Anterior cingulate cortex (tissue), 58 donors: ENCODE data around the gene PDE12.

ENCODE experiments used
- DNase-seq, 58 donors: peaks; one replicate each; lab custom pipeline; 2025; lab: John Stamatoyannopoulos, UW

PDE12 gene, protein sequence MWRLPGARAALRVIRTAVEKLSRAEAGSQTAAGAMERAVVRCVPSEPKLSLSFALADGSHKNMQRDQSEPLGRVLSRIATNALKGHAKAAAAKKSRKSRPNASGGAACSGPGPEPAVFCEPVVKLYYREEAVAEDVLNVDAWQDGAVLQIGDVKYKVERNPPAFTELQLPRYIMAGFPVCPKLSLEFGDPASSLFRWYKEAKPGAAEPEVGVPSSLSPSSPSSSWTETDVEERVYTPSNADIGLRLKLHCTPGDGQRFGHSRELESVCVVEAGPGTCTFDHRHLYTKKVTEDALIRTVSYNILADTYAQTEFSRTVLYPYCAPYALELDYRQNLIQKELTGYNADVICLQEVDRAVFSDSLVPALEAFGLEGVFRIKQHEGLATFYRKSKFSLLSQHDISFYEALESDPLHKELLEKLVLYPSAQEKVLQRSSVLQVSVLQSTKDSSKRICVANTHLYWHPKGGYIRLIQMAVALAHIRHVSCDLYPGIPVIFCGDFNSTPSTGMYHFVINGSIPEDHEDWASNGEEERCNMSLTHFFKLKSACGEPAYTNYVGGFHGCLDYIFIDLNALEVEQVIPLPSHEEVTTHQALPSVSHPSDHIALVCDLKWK

GRCh38 chr3:57555738-57556458 lies at the start of gene PDE12:
Gene PDE12 (plus strand): TSS chr3:57556274. CDS start chr3:57556380, 106 bp downstream.
- DNase-seq, result peak; percentile 14 to 96 (median 87)

DNA sequence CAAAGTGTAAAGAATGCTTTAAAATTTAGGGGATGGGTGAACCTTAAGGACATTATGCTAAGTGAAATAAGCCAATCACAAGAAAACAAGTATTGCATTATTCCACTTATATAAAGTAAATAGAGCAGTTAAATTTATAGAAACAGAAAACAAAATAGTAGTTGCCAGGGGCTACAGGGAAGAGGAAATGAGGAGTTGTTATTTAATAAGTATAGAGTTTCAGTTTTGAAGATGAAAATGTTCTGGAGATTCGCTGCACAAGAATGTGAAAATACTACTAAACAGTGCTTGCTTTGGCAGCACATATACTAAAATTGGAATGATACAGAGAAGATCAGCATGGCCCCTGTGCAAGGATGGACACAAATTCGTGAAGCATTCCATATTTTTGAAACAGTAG lies 43.9 kb upstream of the PDE12 start:
- DNase-seq, result no peak

- DNase-seq, result no peak
Measured at GRCh38 chr3:57518276-57518915, 37.7 kb upstream of the PDE12 start.

- DNase-seq, result no peak
Measured at GRCh38 chr3:57530071-57530608, 25.9 kb upstream of the PDE12 start.

- no peak for DNase-seq
Measured at GRCh38 chr3:57538465-57538864, 17.6 kb upstream of the PDE12 start.

DNA sequence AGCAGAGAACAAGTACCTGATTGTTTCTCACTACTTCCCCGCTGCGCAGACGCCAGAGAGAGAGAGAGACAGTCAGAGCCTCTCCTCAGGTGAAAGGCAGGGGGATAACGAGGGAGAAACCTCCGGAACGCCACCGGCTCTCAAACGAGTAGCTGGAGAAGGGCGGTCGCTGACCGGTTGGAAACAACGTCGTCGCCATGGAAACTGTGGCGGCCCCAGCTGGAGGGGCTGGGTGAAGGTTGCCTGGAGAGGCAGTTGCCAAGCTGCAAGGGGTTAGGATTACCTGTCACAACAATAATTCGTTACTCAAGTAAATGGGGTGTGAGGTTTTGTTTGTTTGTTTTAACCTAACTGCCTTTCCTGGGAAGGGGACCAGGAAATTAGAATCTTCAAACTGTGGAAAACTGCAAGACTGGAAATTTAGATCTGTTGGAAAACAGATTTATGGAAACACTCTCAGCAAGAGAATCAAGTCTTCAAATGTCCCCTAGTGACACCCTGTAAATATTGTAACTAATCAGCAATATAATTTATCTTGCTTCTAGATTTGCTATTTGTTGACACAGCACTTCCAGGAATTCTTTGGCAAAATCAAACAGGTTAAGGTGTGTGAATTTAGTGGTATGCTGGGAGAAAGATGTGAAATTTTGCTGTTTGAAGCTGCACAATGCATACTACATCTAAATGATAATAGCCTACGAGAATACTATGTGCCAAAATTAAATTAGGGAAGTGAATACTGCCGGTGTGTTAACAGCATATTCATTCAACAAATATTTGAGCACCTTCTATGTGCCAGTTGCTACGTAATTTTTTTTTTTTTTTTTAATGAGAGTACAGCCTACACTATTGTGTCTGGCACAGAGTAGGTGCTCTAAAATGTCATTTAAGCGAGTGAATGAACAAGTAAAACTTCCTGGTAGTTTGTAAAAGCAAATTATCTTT lies 11.6 kb upstream of the PDE12 start, which contains the start of gene DNAH12:
Gene DNAH12, minus strand, starts transcription at position 164 of the 945 bp plus-strand sequence. CDS start 1,474 bp downstream, outside the sequence.
- peak in 15 of 58 donors; percentile 1 to 17 (median 9) for DNase-seq

- DNase-seq, result peak in 8 of 58 donors; percentile 1 to 30 (median 10)
Measured at GRCh38 chr3:57545636-57546268, 10.3 kb upstream of the PDE12 start.

- DNase-seq, result no peak
Measured at GRCh38 chr3:57546616-57547015, 9.5 kb upstream of the PDE12 start.

- peak in 1 of 58 donors; percentile 11 for DNase-seq
Measured at GRCh38 chr3:57555306-57555705, 768 bp upstream of the PDE12 start.

DNA sequence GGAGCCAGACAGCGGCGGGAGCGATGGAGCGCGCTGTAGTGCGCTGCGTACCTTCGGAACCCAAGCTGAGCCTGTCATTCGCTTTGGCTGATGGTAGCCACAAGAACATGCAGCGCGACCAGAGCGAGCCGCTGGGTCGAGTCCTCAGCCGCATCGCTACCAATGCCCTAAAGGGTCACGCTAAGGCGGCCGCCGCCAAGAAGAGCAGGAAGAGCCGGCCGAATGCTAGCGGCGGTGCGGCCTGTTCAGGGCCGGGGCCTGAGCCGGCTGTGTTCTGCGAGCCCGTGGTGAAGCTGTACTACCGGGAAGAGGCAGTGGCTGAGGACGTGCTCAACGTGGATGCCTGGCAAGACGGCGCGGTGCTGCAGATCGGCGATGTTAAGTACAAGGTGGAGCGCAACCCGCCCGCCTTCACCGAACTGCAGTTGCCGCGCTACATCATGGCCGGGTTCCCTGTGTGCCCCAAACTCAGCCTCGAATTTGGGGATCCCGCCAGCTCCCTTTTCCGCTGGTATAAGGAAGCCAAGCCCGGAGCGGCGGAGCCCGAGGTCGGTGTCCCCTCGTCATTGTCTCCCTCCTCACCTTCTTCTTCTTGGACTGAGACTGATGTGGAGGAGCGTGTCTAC lies 498 bp downstream of the PDE12 start:
- DNase-seq, result peak in 23 of 58 donors; percentile 6 to 88 (median 51)

DNA sequence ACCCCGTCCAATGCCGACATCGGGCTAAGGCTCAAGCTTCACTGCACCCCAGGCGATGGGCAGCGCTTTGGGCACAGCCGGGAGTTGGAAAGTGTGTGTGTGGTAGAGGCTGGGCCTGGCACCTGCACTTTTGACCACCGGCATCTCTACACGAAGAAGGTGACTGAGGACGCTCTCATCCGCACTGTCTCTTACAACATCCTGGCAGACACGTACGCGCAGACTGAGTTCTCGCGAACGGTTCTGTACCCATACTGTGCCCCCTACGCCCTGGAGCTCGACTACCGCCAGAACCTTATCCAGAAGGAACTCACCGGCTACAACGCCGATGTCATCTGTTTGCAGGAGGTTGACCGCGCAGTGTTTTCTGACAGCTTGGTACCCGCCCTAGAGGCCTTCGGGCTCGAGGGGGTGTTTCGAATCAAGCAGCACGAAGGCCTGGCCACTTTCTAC lies 1.0 kb downstream of the PDE12 start:
- peak in 1 of 58 donors; percentile 24 for DNase-seq

- DNase-seq, result no peak
Measured at GRCh38 chr3:57559526-57559925, 3.5 kb downstream of the PDE12 start.

DNA sequence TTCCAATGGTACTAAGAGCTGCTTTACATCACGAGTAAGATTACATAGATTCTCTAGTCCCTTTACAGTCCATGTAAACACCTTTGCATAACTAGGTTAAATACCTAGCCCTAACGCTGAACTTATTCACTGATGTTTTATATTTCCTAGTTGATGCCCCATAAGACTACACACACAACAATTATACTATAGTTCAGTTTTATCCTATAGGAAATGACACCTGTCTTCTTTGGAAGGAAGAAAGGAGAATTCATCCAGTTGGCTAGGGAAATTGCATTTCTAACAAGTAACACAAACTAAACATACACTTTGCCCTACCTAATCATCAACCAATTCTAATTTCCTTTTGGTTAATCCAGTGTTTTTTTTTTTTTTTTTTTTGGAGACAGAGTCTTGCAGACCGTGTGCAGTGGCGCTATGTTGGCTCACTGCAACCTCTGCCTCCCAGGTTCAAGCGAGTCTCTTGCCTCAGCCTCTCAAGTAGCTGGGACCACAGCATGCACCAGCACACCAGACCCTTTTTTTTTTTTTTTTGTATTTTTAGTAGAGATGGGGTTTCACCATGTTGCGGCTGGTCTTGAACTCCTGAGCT lies 13.9 kb downstream of the PDE12 start:
- no peak for DNase-seq

DNA sequence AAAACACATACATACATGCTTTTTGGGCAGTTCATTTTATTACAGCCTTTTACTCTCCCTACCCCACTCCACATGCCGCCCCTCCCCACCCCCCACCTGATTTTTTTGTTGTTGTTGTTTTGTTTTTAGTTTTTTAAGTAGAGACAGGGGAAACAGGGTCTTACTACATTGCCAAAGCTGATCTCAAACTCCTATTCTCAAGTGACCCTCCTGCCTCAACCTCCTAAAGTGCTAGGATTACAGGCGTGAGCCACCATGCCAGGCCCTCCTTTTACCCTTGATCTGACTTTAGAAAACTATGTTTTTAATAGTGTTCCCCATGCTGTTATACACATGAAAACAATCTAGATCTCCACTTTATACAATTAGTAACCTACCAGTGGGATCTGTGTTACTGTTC lies 14.8 kb downstream of the PDE12 start:
- DNase-seq, result no peak

DNA sequence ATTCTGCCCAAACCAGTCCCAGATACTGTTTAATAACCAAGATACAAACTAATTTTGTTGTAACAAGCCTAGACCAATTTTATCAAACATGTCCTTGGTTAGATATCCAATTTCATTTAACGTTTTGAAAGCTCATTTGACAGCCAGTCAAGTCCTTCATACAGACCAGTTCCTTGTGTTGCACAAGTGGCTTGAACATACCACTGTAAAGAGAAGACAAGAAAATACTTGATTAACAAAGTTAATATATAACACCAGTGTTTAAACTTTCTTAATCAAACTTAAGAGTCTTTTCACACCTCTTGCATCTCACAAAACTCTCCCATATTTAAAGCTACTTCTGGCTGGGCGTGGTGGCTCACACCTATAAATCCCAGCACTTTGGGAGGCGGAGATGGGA lies 16.0 kb downstream of the PDE12 start:
- DNase-seq, result no peak

GRCh38 chr3:57575966-57576626 lies 20.0 kb downstream of the PDE12 start:
- DNase-seq, result no peak

GRCh38 chr3:57577801-57578200 lies 21.7 kb downstream of the PDE12 start:
- DNase-seq, result no peak
